Activated CD4-positive, CD25-positive, alpha-beta regulatory T cell treated with anti-CD3 and anti-CD28 coated beads, Interleukin-2, amount 50 U/mL, for 24 hours (primary cell): ENCODE measurements around the gene NCK1.

Experiments
- ATAC-seq, 2 donors: fragments of 150-1000 bp; cut with Tn5 transposase; one replicate each; pipeline ENCODE4 v1.10.0; 2021; ENCODE audit warnings: mild to moderate bottlenecking in 1 of 2, moderate library complexity in 1 of 2

The NCK1 gene

GRCh38 chr3:136908297-136908696 lies 46.3 kb downstream of the NCK1 start:
- no peak for ATAC-seq

GRCh38 chr3:136909187-136909586 lies 47.2 kb downstream of the NCK1 start:
- ATAC-seq, result peak in 1 of 2 donors; percentile 38

- ATAC-seq, result no peak
Observed at GRCh38 chr3:136910697-136911096, 48.7 kb downstream of the NCK1 start.

GRCh38 chr3:136913168-136913567 lies 51.2 kb downstream of the NCK1 start:
- ATAC-seq, result no peak

GRCh38 chr3:136914739-136915138 lies 52.7 kb downstream of the NCK1 start:
- ATAC-seq, result no peak

- no peak for ATAC-seq
Observed at GRCh38 chr3:136916223-136916622, 54.2 kb downstream of the NCK1 start.

- peak; percentile 76 for ATAC-seq
Observed at GRCh38 chr3:136919799-136920580, 58.0 kb downstream of the NCK1 start.

GRCh38 chr3:136920904-136921611 lies 59.0 kb downstream of the NCK1 start:
- ATAC-seq, result peak in 1 of 2 donors; percentile 27

- ATAC-seq, result no peak
Observed at GRCh38 chr3:136925425-136926190, 63.6 kb downstream of the NCK1 start.

GRCh38 chr3:136928240-136928639 lies 66.2 kb downstream of the NCK1 start:
- peak; percentile 55 to 66 for ATAC-seq

GRCh38 chr3:136929977-136930670 lies 68.1 kb downstream of the NCK1 start:
- ATAC-seq, result no peak

GRCh38 chr3:136931606-136932005 lies 69.6 kb downstream of the NCK1 start:
- ATAC-seq, result no peak

GRCh38 chr3:136932523-136932922 lies 70.5 kb downstream of the NCK1 start:
- peak in 1 of 2 donors; percentile 37 for ATAC-seq

- peak in 1 of 2 donors; percentile 46 for ATAC-seq
Observed at GRCh38 chr3:136932978-136933772, 71.2 kb downstream of the NCK1 start.

GRCh38 chr3:136937175-136937574 lies 75.2 kb downstream of the NCK1 start:
- no peak for ATAC-seq

- ATAC-seq, result no peak
Observed at GRCh38 chr3:136937851-136938250, 75.8 kb downstream of the NCK1 start.

- peak in 1 of 2 donors; percentile 21 for ATAC-seq
Observed at GRCh38 chr3:136938334-136938733, 76.3 kb downstream of the NCK1 start.

GRCh38 chr3:136939489-136939888 lies 77.5 kb downstream of the NCK1 start:
- ATAC-seq, result no peak

- ATAC-seq, result no peak
Observed at GRCh38 chr3:136942803-136943202, 80.8 kb downstream of the NCK1 start.

GRCh38 chr3:136943436-136943835 lies 81.4 kb downstream of the NCK1 start:
- no peak for ATAC-seq

GRCh38 chr3:136946978-136947377 lies 85.0 kb downstream of the NCK1 start:
- ATAC-seq, result no peak

GRCh38 chr3:136947477-136947876 lies 85.5 kb downstream of the NCK1 start:
- ATAC-seq, result no peak
